Measurements from ENCODE around the gene HELB.

The HELB gene

GRCh38 chr12:66337381-66338010 lies 35.2 kb downstream of the HELB start:
- no CpG with 5 or more reads among the region's 2 CpGs for WGBS, 2 donors (ENCODE audit: extremely low coverage in 2 of 2, insufficient read length in 2 of 2, insufficient replicate concordance in 1 of 2)
- Histone ChIP-seq H3K9ac (ENCODE audit: low read depth, low read length, poor library complexity) (no peak overlapping the region), H2AFZ (ENCODE audit: low read length) (no peak overlapping the region), H4K8ac (ENCODE audit: low read depth, low read length) (no peak overlapping the region), H4K91ac (ENCODE audit: low read depth, low read length, poor library complexity) (no peak overlapping the region), H3K36me3 (replicated peaks in 1 of 2; ENCODE audit: control insufficient read depth in 2 of 2, insufficient read depth in 2 of 2, low read length in 2 of 2) (peaks cover 0 to 34% of the 10 kb centered on the region in 2 donors), H3K4me3 (ENCODE audit: low read length in 2 of 2) (no peak overlapping the region), H2BK120ac (ENCODE audit: low read depth, low read length) (no peak overlapping the region), H2BK15ac (ENCODE audit: low read length) (no peak overlapping the region), H3K79me1 (ENCODE audit: low read depth, low read length) (no peaks in the 10 kb centered on the region), H3K14ac (ENCODE audit: low read length) (no peak overlapping the region), H3K18ac (ENCODE audit: low read length) (no peak overlapping the region), H3K9me3 (replicated peaks in 1 of 2; ENCODE audit: control insufficient read depth in 2 of 2, insufficient read depth in 1 of 2, low read depth in 1 of 2, low read length in 2 of 2) (peaks cover 3 to 22% of the 10 kb centered on the region in 2 donors), H3K4me2 (ENCODE audit: insufficient read depth, low read length, poor library complexity, severe bottlenecking) (no peak overlapping the region), H3K4ac (ENCODE audit: low read length) (no peak overlapping the region), H3K27me3 (ENCODE audit: control insufficient read depth in 3 of 3, insufficient read depth in 3 of 3, low read depth in 1 of 3, low read length in 3 of 3) (no peaks in the 10 kb centered on the region), H2BK12ac (ENCODE audit: low read length) (no peak overlapping the region), H2BK5ac (ENCODE audit: low read length) (no peak overlapping the region), H3K23ac (ENCODE audit: low read depth, low read length, poor library complexity) (no peak overlapping the region), H2AK5ac (ENCODE audit: low read depth, low read length) (no peak overlapping the region), H3K4me1 (ENCODE audit: control insufficient read depth in 2 of 2, insufficient read depth in 1 of 2, low read depth in 1 of 2, low read length in 2 of 2) (peaks cover 0 to 1% of the 10 kb centered on the region in 2 donors), H3K27ac (replicated peaks; ENCODE audit: low read length) (no peak overlapping the region)
- no peak for DNase-seq (ENCODE audit: low spot score)

GRCh38 chr12:66340131-66340530 lies 37.8 kb downstream of the HELB start:
- H3K36me3 ChIP-seq (replicated peaks in 1 of 2; ENCODE audit: control insufficient read depth in 2 of 2, insufficient read depth in 2 of 2, low read length in 2 of 2) = peaks cover 0 to 39% of the 10 kb centered on the region in 2 donors
- no peak overlapping the region for H4K8ac ChIP-seq (ENCODE audit: low read depth, low read length)
- no peak for DNase-seq (ENCODE audit: low spot score)
- no peak overlapping the region for H3K4me3 ChIP-seq (ENCODE audit: low read length in 2 of 2)
- H3K27me3 ChIP-seq (ENCODE audit: control insufficient read depth in 3 of 3, insufficient read depth in 3 of 3, low read depth in 1 of 3, low read length in 3 of 3) = no peaks in the 10 kb centered on the region
- H2BK120ac ChIP-seq (ENCODE audit: low read depth, low read length) = no peak overlapping the region
- H3K18ac ChIP-seq (ENCODE audit: low read length) = no peak overlapping the region
- no peak overlapping the region for H3K23ac ChIP-seq (ENCODE audit: low read depth, low read length, poor library complexity)
- no peaks in the 10 kb centered on the region for H3K4me1 ChIP-seq (ENCODE audit: control insufficient read depth in 2 of 2, insufficient read depth in 1 of 2, low read depth in 1 of 2, low read length in 2 of 2)
- no peak overlapping the region for H3K27ac ChIP-seq (replicated peaks; ENCODE audit: low read length)
- WGBS, 2 donors (ENCODE audit: extremely low coverage in 2 of 2, insufficient read length in 2 of 2, insufficient replicate concordance in 1 of 2) = no CpG with 5 or more reads among the region's 2 CpGs
- H3K9me3 ChIP-seq (replicated peaks in 1 of 2; ENCODE audit: control insufficient read depth in 2 of 2, insufficient read depth in 1 of 2, low read depth in 1 of 2, low read length in 2 of 2) = peaks cover 6 to 34% of the 10 kb centered on the region in 2 donors
- no peak overlapping the region for H2BK5ac ChIP-seq (ENCODE audit: low read length)
- no peak overlapping the region for H3K14ac ChIP-seq (ENCODE audit: low read length)
- no peak overlapping the region for H3K9ac ChIP-seq (ENCODE audit: low read depth, low read length, poor library complexity)
- no peak overlapping the region for H2BK15ac ChIP-seq (ENCODE audit: low read length)
- H4K91ac ChIP-seq (ENCODE audit: low read depth, low read length, poor library complexity) = no peak overlapping the region
- no peak overlapping the region for H2AFZ ChIP-seq (ENCODE audit: low read length)
- H3K4ac ChIP-seq (ENCODE audit: low read length) = no peak overlapping the region
- no peaks in the 10 kb centered on the region for H3K79me1 ChIP-seq (ENCODE audit: low read depth, low read length)
- no peak overlapping the region for H2BK12ac ChIP-seq (ENCODE audit: low read length)
- no peak overlapping the region for H3K4me2 ChIP-seq (ENCODE audit: insufficient read depth, low read length, poor library complexity, severe bottlenecking)
- no peak overlapping the region for H2AK5ac ChIP-seq (ENCODE audit: low read depth, low read length)

GRCh38 chr12:66341126-66341525 lies 38.8 kb downstream of the HELB start:
- Histone ChIP-seq H3K18ac (ENCODE audit: low read length) (no peak overlapping the region), H3K27ac (replicated peaks; ENCODE audit: low read length) (no peak overlapping the region), H3K9me3 (replicated peaks in 1 of 2; ENCODE audit: control insufficient read depth in 2 of 2, insufficient read depth in 1 of 2, low read depth in 1 of 2, low read length in 2 of 2) (peaks cover 6 to 34% of the 10 kb centered on the region in 2 donors), H3K4me2 (ENCODE audit: insufficient read depth, low read length, poor library complexity, severe bottlenecking) (no peak overlapping the region), H3K4me3 (ENCODE audit: low read length in 2 of 2) (no peak overlapping the region), H4K8ac (ENCODE audit: low read depth, low read length) (no peak overlapping the region), H3K14ac (ENCODE audit: low read length) (no peak overlapping the region), H2AFZ (ENCODE audit: low read length) (no peak overlapping the region), H4K91ac (ENCODE audit: low read depth, low read length, poor library complexity) (no peak overlapping the region), H3K27me3 (ENCODE audit: control insufficient read depth in 3 of 3, insufficient read depth in 3 of 3, low read depth in 1 of 3, low read length in 3 of 3) (no peaks in the 10 kb centered on the region), H3K4ac (ENCODE audit: low read length) (no peak overlapping the region), H2BK12ac (ENCODE audit: low read length) (no peak overlapping the region), H2BK15ac (ENCODE audit: low read length) (no peak overlapping the region), H3K36me3 (replicated peaks in 1 of 2; ENCODE audit: control insufficient read depth in 2 of 2, insufficient read depth in 2 of 2, low read length in 2 of 2) (peaks cover 0 to 49% of the 10 kb centered on the region in 2 donors), H3K23ac (ENCODE audit: low read depth, low read length, poor library complexity) (no peak overlapping the region), H2BK5ac (ENCODE audit: low read length) (no peak overlapping the region), H2AK5ac (ENCODE audit: low read depth, low read length) (no peak overlapping the region), H2BK120ac (ENCODE audit: low read depth, low read length) (no peak overlapping the region), H3K4me1 (ENCODE audit: control insufficient read depth in 2 of 2, insufficient read depth in 1 of 2, low read depth in 1 of 2, low read length in 2 of 2) (no peaks in the 10 kb centered on the region), H3K79me1 (ENCODE audit: low read depth, low read length) (no peaks in the 10 kb centered on the region), H3K9ac (ENCODE audit: low read depth, low read length, poor library complexity) (no peak overlapping the region)
- WGBS, 2 donors (ENCODE audit: extremely low coverage in 2 of 2, insufficient read length in 2 of 2, insufficient replicate concordance in 1 of 2) = no CpG with 5 or more reads among the region's 4 CpGs
- DNase-seq (ENCODE audit: low spot score) = no peak

GRCh38 chr12:66345212-66345611 lies 42.9 kb downstream of the HELB start:
- Histone ChIP-seq H2BK12ac (ENCODE audit: low read length) (no peak overlapping the region), H2BK15ac (ENCODE audit: low read length) (no peak overlapping the region)

More at GRCh38 chr12:66345212-66345611, 42.9 kb downstream of the HELB start:
- no peak overlapping the region for H2BK5ac ChIP-seq (ENCODE audit: low read length)
- H3K27ac ChIP-seq (replicated peaks; ENCODE audit: low read length) = no peak overlapping the region
- no peak overlapping the region for H4K8ac ChIP-seq (ENCODE audit: low read depth, low read length)
- no peak overlapping the region for H3K4me3 ChIP-seq (ENCODE audit: low read length in 2 of 2)
- no peak overlapping the region for H4K91ac ChIP-seq (ENCODE audit: low read depth, low read length, poor library complexity)
- no peak overlapping the region for H2AK5ac ChIP-seq (ENCODE audit: low read depth, low read length)
- H3K36me3 ChIP-seq (replicated peaks in 1 of 2; ENCODE audit: control insufficient read depth in 2 of 2, insufficient read depth in 2 of 2, low read length in 2 of 2) = peaks cover 2 to 36% of the 10 kb centered on the region in 2 donors
- no peak overlapping the region for H3K9ac ChIP-seq (ENCODE audit: low read depth, low read length, poor library complexity)
- no peak overlapping the region for H2BK120ac ChIP-seq (ENCODE audit: low read depth, low read length)
- DNase-seq (ENCODE audit: low spot score) = no peak
- H3K4me1 ChIP-seq (ENCODE audit: control insufficient read depth in 2 of 2, insufficient read depth in 1 of 2, low read depth in 1 of 2, low read length in 2 of 2) = no peaks in the 10 kb centered on the region
- no peak overlapping the region for H3K23ac ChIP-seq (ENCODE audit: low read depth, low read length, poor library complexity)
- no peaks in the 10 kb centered on the region for H3K27me3 ChIP-seq (ENCODE audit: control insufficient read depth in 3 of 3, insufficient read depth in 3 of 3, low read depth in 1 of 3, low read length in 3 of 3)
- H3K9me3 ChIP-seq (replicated peaks in 1 of 2; ENCODE audit: control insufficient read depth in 2 of 2, insufficient read depth in 1 of 2, low read depth in 1 of 2, low read length in 2 of 2) = peaks cover 6 to 28% of the 10 kb centered on the region in 2 donors
- H3K4me2 ChIP-seq (ENCODE audit: insufficient read depth, low read length, poor library complexity, severe bottlenecking) = no peak overlapping the region
- no peak overlapping the region for H3K4ac ChIP-seq (ENCODE audit: low read length)
- no peak overlapping the region for H3K18ac ChIP-seq (ENCODE audit: low read length)
- no peak overlapping the region for H3K14ac ChIP-seq (ENCODE audit: low read length)
- no peaks in the 10 kb centered on the region for H3K79me1 ChIP-seq (ENCODE audit: low read depth, low read length)
- WGBS, 2 donors (ENCODE audit: extremely low coverage in 2 of 2, insufficient read length in 2 of 2, insufficient replicate concordance in 1 of 2) = no CpG with 5 or more reads among the region's 3 CpGs
- H2AFZ ChIP-seq (ENCODE audit: low read length) = no peak overlapping the region
